GM23338 (cell line): ENCODE data around the gene NBEAL2. TPM values are rescaled to one million over a fixed set of nuclear protein-coding genes. Genes with fewer than 3 reads are reported as not detected.
A peak's percentile ranks its signal among the peaks of the same experiment; 100 is the strongest.

ENCODE experiments used
- ATAC-seq: fragments of 200-7000 bp; cut with Tn5 transposase; 3 replicates; pipeline ENCODE4 v1.9.1; 2020
- DNase-seq: peaks from one replicate; pipeline ENCODE4 v3.0.0-alpha.2; 2015; ENCODE audit warnings: low spot score
- H2AFZ ChIP-seq: fragments of 200-600 bp; sonication (generic); 2 replicates; pipeline ENCODE4 v1.8.0; 2016; ENCODE audit warnings: antibody characterized with exemption, mild to moderate bottlenecking, moderate library complexity
- H3F3A ChIP-seq: fragments of 200-600 bp; sonication (generic); replicated peaks from 2 replicates; pipeline ENCODE4 v1.8.0; 2017; ENCODE audit warnings: antibody characterized with exemption, mixed run types, low read depth
- H3K27ac ChIP-seq: fragments of 200-600 bp; sonication (generic); 2 replicates; pipeline ENCODE4 v1.6.1; 2016; ENCODE audit warnings: low read depth
- H3K27me3 ChIP-seq: fragments of 200-600 bp; sonication (generic); 2 replicates; pipeline ENCODE4 v1.8.0; 2016; ENCODE audit warnings: mild to moderate bottlenecking, mixed run types, moderate library complexity; ENCODE audit not compliant: insufficient read depth
- H3K36me3 ChIP-seq: fragments of 200-600 bp; sonication (generic); 2 replicates; pipeline ENCODE4 v1.8.0; 2016; ENCODE audit warnings: mild to moderate bottlenecking; ENCODE audit not compliant: insufficient read depth
- H3K4me1 ChIP-seq: fragments of 200-600 bp; sonication (generic); 2 replicates; pipeline ENCODE4 v1.8.0; 2016; ENCODE audit warnings: mild to moderate bottlenecking, moderate library complexity; ENCODE audit not compliant: insufficient read depth
- H3K4me2 ChIP-seq: fragments of 200-600 bp; sonication (generic); 2 replicates; pipeline ENCODE4 v1.7.1; 2017; ENCODE audit warnings: mixed run types
- H3K4me3 ChIP-seq: fragments of 200-600 bp; sonication (generic); 2 replicates; pipeline ENCODE4 v1.6.1; 2016; ENCODE audit warnings: mixed run types
- H3K79me2 ChIP-seq: fragments of 200-600 bp; sonication (generic); replicated peaks from 2 replicates; pipeline ENCODE4 v1.8.0; 2017; ENCODE audit warnings: mild to moderate bottlenecking; ENCODE audit not compliant: insufficient read depth
- H3K9me2 ChIP-seq: fragments of 200-600 bp; sonication (generic); 2 replicates; pipeline ENCODE4 v1.8.0; 2017; ENCODE audit not compliant: insufficient read depth
- H4K20me1 ChIP-seq: fragments of 200-600 bp; sonication (generic); replicated peaks from 2 replicates; pipeline ENCODE4 v1.8.0; 2017; ENCODE audit warnings: mild to moderate bottlenecking; ENCODE audit not compliant: insufficient read depth
- H3K27ac Mint-ChIP-seq: 2 replicates; pipeline ENCODE4 v1.8.0; 2020; ENCODE audit warnings: inconsistent platforms, mild to moderate bottlenecking, moderate library complexity, mixed read lengths
- H3K27me3 Mint-ChIP-seq: 3 replicates; pipeline ENCODE4 v1.8.0; 2022; ENCODE audit warnings: low read depth, mild to moderate bottlenecking, moderate library complexity, mixed read lengths, inconsistent platforms; ENCODE audit not compliant: insufficient read depth, poor library complexity
- H3K36me3 Mint-ChIP-seq: 3 replicates; pipeline ENCODE4 v1.8.0; 2021; ENCODE audit warnings: low read depth, mild to moderate bottlenecking, inconsistent platforms, moderate library complexity, mixed read lengths
- H3K4me1 Mint-ChIP-seq: 3 replicates; pipeline ENCODE4 v1.8.0; 2020; ENCODE audit warnings: mild to moderate bottlenecking, inconsistent platforms, mixed read lengths
- H3K4me3 Mint-ChIP-seq: 3 replicates; pipeline ENCODE4 v1.8.0; 2021; ENCODE audit warnings: moderate library complexity, mild to moderate bottlenecking, inconsistent platforms, mixed read lengths
- H3K9me3 Mint-ChIP-seq: 3 replicates; pipeline ENCODE4 v1.8.0; 2020; ENCODE audit warnings: moderate library complexity, mild to moderate bottlenecking, inconsistent platforms, mixed read lengths
- CREB1 ChIP-seq: fragments of 250-450 bp; sonication (Bioruptor Pico); IDR thresholded peaks from 2 replicates; pipeline ENCODE4 v1.5.0; 2020; ENCODE audit warnings: low read depth, mild to moderate bottlenecking, moderate library complexity
- CTCF ChIP-seq, 2 experiments: fragments of 200-600 bp in 1 of 2; sonication (generic) in 1 of 2; conservative IDR thresholded peaks; 2 replicates each; pipeline versions ENCODE4 v1.5.1 to v1.6.1; 2016 to 2017; ENCODE audit warnings: antibody characterized with exemption in 2 of 2, low read depth in 2 of 2, mild to moderate bottlenecking in 2 of 2, moderate library complexity in 1 of 2
- EZH2 ChIP-seq: fragments of 200-600 bp; sonication (generic); IDR thresholded peaks from one replicate; pipeline ENCODE4 v1.8.0; 2017; ENCODE audit warnings: antibody characterized with exemption, mild to moderate bottlenecking, low read depth; ENCODE audit not compliant: unreplicated experiment
- EZH2phosphoT487 ChIP-seq: fragments of 200-600 bp; sonication (generic); IDR thresholded peaks from one replicate; pipeline ENCODE4 v1.8.1; 2018; ENCODE audit warnings: antibody characterized with exemption; ENCODE audit not compliant: unreplicated experiment
- JUNB ChIP-seq: IDR thresholded peaks from one replicate; pipeline ENCODE4 v1.6.1; 2016; ENCODE audit warnings: antibody characterized with exemption; ENCODE audit not compliant: unreplicated experiment
- NANOG ChIP-seq: IDR thresholded peaks from 2 replicates; pipeline ENCODE4 v1.6.1; 2016; ENCODE audit warnings: antibody characterized with exemption, borderline replicate concordance
- POLR2AphosphoS5 ChIP-seq: IDR thresholded peaks from 2 replicates; pipeline ENCODE4 v1.6.1; 2016; ENCODE audit warnings: antibody characterized with exemption, low read depth
- REST ChIP-seq: IDR thresholded peaks from one replicate; pipeline ENCODE4 v1.6.1; 2018; ENCODE audit warnings: antibody characterized with exemption; ENCODE audit not compliant: unreplicated experiment
- STAT1 ChIP-seq: IDR thresholded peaks from one replicate; pipeline ENCODE4 v1.6.1; 2016; ENCODE audit warnings: antibody characterized with exemption; ENCODE audit not compliant: unreplicated experiment
- ZNF114 ChIP-seq: fragments of 250-450 bp; sonication (Bioruptor Pico); IDR thresholded peaks from 2 replicates; pipeline ENCODE4 v1.5.0; 2020; ENCODE audit warnings: mild to moderate bottlenecking, moderate library complexity
- ZNF331 ChIP-seq: fragments of 250-450 bp; sonication (Bioruptor Pico); IDR thresholded peaks from 2 replicates; pipeline ENCODE4 v1.5.0; 2020; ENCODE audit warnings: low read depth, mild to moderate bottlenecking, moderate library complexity
- polyA plus RNA-seq: library from polyadenylated mRNA; unstranded; fragments of >200 nt; fragmentation: Nextera tagmentation; extraction: Ambion mirVana; gene quantifications from 2 replicates; pipeline ENCODE4 v1.2.1, GENCODE V29; 2016
- total RNA-seq: library from RNA; depleted of rRNA; stranded (reverse); fragments of >200 nt; shearing (Covaris generic); gene quantifications from 2 replicates; pipeline ENCODE4 v1.2.3, GENCODE V29; 2014
- TF ChIP-seq, protein P1 (sequence below): IDR thresholded peaks from 2 replicates; pipeline ENCODE4 v1.6.1; 2016; ENCODE audit warnings: antibody characterized with exemption
- TF ChIP-seq, protein P2 (sequence below): fragments of 250-450 bp; sonication (Bioruptor Pico); IDR thresholded peaks from 2 replicates; pipeline ENCODE4 v1.5.0; 2020; ENCODE audit warnings: mild to moderate bottlenecking, moderate library complexity

The NBEAL2 gene
- total and polyA plus RNA-seq, 2 experiments from 2014 or later, result 13.5 to 79.9 TPM

- H3K27ac ChIP-seq, result 0 out of 2 replicates have a peak overlapping the region, but pooled peaks have one; percentile 75
- H3K79me2 ChIP-seq, result peaks cover 65% of the 10 kb centered on the region
- H3K36me3 ChIP-seq, result no peaks in the 10 kb centered on the region; the same call in 1 of the 2 replicates
- H2AFZ ChIP-seq, result no peak overlapping the region
- Mint-ChIP-seq H3K27ac (peak overlapping the region; percentile 76), H3K36me3 (peaks cover 30% of the 10 kb centered on the region), H3K4me1 (peaks cover 36% of the 10 kb centered on the region), H3K4me3 (no peak overlapping the region), H3K27me3 (peaks cover 3% of the 10 kb centered on the region), H3K9me3 (no peaks in the 10 kb centered on the region)
- peaks cover 48% of the 10 kb centered on the region for H4K20me1 ChIP-seq
- no peak for ATAC-seq
- no peak for TF ChIP-seq EZH2phosphoT487
- no peak for TF ChIP-seq EZH2
- TF ChIP-seq, protein P1, sequence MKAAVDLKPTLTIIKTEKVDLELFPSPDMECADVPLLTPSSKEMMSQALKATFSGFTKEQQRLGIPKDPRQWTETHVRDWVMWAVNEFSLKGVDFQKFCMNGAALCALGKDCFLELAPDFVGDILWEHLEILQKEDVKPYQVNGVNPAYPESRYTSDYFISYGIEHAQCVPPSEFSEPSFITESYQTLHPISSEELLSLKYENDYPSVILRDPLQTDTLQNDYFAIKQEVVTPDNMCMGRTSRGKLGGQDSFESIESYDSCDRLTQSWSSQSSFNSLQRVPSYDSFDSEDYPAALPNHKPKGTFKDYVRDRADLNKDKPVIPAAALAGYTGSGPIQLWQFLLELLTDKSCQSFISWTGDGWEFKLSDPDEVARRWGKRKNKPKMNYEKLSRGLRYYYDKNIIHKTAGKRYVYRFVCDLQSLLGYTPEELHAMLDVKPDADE, result no peak
- TF ChIP-seq POLR2AphosphoS5, result no peak
- no peak for TF ChIP-seq REST
- TF ChIP-seq, protein P2, sequence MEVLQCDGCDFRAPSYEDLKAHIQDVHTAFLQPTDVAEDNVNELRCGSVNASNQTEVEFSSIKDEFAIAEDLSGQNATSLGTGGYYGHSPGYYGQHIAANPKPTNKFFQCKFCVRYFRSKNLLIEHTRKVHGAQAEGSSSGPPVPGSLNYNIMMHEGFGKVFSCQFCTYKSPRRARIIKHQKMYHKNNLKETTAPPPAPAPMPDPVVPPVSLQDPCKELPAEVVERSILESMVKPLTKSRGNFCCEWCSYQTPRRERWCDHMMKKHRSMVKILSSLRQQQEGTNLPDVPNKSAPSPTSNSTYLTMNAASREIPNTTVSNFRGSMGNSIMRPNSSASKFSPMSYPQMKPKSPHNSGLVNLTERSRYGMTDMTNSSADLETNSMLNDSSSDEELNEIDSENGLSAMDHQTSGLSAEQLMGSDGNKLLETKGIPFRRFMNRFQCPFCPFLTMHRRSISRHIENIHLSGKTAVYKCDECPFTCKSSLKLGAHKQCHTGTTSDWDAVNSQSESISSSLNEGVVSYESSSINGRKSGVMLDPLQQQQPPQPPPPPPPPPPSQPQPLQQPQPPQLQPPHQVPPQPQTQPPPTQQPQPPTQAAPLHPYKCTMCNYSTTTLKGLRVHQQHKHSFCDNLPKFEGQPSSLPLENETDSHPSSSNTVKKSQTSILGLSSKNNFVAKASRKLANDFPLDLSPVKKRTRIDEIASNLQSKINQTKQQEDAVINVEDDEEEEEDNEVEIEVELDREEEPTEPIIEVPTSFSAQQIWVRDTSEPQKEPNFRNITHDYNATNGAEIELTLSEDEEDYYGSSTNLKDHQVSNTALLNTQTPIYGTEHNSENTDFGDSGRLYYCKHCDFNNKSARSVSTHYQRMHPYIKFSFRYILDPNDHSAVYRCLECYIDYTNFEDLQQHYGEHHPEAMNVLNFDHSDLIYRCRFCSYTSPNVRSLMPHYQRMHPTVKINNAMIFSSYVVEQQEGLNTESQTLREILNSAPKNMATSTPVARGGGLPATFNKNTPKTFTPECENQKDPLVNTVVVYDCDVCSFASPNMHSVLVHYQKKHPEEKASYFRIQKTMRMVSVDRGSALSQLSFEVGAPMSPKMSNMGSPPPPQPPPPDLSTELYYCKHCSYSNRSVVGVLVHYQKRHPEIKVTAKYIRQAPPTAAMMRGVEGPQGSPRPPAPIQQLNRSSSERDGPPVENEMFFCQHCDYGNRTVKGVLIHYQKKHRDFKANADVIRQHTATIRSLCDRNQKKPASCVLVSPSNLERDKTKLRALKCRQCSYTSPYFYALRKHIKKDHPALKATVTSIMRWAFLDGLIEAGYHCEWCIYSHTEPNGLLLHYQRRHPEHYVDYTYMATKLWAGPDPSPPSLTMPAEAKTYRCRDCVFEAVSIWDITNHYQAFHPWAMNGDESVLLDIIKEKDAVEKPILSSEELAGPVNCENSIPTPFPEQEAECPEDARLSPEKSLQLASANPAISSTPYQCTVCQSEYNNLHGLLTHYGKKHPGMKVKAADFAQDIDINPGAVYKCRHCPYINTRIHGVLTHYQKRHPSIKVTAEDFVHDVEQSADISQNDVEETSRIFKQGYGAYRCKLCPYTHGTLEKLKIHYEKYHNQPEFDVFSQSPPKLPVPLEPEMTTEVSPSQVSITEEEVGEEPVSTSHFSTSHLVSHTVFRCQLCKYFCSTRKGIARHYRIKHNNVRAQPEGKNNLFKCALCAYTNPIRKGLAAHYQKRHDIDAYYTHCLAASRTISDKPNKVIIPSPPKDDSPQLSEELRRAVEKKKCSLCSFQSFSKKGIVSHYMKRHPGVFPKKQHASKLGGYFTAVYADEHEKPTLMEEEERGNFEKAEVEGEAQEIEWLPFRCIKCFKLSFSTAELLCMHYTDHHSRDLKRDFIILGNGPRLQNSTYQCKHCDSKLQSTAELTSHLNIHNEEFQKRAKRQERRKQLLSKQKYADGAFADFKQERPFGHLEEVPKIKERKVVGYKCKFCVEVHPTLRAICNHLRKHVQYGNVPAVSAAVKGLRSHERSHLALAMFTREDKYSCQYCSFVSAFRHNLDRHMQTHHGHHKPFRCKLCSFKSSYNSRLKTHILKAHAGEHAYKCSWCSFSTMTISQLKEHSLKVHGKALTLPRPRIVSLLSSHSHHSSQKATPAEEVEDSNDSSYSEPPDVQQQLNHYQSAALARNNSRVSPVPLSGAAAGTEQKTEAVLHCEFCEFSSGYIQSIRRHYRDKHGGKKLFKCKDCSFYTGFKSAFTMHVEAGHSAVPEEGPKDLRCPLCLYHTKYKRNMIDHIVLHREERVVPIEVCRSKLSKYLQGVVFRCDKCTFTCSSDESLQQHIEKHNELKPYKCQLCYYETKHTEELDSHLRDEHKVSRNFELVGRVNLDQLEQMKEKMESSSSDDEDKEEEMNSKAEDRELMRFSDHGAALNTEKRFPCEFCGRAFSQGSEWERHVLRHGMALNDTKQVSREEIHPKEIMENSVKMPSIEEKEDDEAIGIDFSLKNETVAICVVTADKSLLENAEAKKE (CRISPR knock-in tag), result no peak
- no peak for TF ChIP-seq JUNB
- no peak for TF ChIP-seq ZNF114 (CRISPR knock-in tag)
- TF ChIP-seq NANOG, result no peak
- TF ChIP-seq STAT1, result no peak
- TF ChIP-seq ZNF331 (CRISPR knock-in tag), result no peak
- TF ChIP-seq CTCF (conservative IDR thresholded peaks at IDR 0.05; ENCODE audit: low read depth in 2 of 2), result no peak
- TF ChIP-seq CREB1 (CRISPR knock-in tag), result no peak
- DNase-seq, result no peak
- no peaks in the 10 kb centered on the region for H3K9me2 ChIP-seq
- no peaks in the 10 kb centered on the region for H3K27me3 ChIP-seq
- no peak overlapping the region for H3K4me2 ChIP-seq
- no peak overlapping the region for H3K4me3 ChIP-seq
- H3K4me1 ChIP-seq, result peaks cover 12% of the 10 kb centered on the region; the same call in 1 of the 2 replicates
- H3F3A ChIP-seq, result 0 out of 2 replicates have a peak, but pooled peaks cover 7% of the 10 kb centered on the region
These were observed 42.7 kb upstream of the NBEAL2 start for GRCh38 chr3:46936733-46937250.
